Renal pelvis (tissue), 4 donors: ENCODE measurements around the gene SYT1. TPM values are rescaled to one million over a fixed set of nuclear protein-coding genes. Genes with fewer than 3 reads are reported as not detected.

ENCODE experiments used
- DNase-seq: peaks from one replicate; pipeline ENCODE4 v3.0.0-alpha.2; 2013
- polyA plus RNA-seq, 3 donors: library from polyadenylated mRNA; unstranded; fragments of 120-200 nt; gene quantifications; one replicate each; pipeline ENCODE4 v1.2.1, GENCODE V29; 2013; ENCODE audit not compliant: insufficient read length in 3 of 3

The SYT1 gene
- polyA plus RNA-seq, 3 donors: 16.4 to 19.0 (median 17.3) TPM

DNA sequence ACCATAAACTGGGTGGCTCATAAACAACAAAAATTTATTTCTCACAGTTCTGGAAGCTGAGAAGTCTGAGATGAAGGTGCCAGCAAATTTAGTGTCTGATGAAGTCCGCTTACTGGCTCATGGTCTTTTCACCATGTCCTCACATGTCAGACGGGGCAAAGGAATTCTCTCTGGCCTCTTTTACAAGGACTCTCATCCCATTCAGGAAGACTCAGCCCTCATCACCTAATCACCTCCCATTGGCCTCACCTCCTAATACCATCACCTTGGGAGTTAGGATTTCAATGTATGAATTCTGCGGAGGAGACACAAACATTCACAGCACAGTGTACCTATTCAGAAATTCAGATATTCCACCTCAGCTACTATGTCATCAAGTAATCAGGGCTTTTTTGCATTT is 468.6 kb downstream of the SYT1 start:
- DNase-seq: no peak

DNA sequence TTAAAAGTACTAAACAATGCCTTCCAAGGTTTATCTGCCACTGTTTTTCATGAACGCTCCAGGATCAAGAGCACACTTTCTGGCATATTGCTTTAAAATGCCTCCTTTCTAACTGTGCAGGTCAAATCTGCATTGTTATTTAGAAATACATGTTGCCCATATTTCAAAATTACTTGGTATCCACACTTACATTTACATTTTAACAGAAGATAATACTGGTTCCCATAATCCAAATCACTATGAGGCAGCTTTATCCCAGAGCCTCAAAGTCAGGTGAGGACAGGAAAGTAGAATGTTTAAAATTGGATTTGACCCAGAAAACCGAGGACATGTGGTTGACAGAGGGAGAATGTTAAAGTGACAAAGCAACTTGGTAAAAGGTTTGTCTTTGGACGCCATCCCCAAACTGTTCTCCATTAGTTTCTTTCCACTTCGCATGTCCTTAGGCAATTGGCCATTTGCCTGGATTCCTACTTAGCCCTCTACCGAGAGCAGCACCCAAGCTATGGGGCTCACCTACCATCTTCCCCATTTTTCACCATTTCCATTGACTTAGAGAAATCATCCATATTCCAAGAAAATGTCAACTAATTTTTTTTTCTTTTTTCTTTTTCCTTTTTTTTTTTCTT is 473.2 kb downstream of the SYT1 start:
- no peak for DNase-seq

GRCh38 chr12:79344855-79345847 is 480.6 kb downstream of the SYT1 start:
- peak; percentile 20 for DNase-seq

DNA sequence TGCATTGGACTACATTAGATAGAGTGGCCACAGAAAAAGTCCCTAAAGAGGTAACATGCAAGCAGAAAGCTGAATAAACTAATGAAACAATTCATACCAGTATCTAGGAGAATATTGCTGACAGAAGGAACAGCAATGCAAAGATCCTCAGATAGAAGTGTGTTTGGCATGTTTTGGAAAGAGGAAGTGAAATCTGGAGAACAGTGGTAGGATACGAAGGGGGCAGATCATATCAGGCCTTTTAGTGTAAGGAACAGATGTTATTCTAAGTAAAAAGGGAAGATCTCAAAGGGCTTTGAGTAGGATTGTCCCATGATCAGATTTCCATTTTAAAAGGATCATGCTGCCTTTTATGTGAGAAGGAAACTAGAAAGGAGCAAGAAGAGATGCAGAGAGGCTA is 483.3 kb downstream of the SYT1 start:
- DNase-seq: no peak

DNA sequence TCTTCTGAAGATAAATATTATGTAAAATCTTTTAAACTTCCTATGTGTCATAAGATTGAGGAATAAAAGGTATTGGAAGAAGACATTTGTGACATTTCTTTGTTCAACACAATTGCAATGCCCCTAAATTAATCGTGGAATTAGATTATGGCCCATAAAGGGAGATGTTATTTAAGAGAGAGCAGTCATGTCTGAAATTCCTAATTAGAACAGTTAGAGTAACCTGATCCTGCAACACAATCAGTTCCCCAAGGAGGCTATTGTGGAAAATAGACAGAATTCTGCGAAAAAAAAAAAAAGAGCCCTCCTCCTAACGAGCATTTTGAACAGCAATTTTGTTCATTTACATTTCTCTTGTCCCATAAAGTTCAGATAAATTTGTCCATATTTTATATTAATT is 486.7 kb downstream of the SYT1 start:
- peak; percentile 8 for DNase-seq

DNA sequence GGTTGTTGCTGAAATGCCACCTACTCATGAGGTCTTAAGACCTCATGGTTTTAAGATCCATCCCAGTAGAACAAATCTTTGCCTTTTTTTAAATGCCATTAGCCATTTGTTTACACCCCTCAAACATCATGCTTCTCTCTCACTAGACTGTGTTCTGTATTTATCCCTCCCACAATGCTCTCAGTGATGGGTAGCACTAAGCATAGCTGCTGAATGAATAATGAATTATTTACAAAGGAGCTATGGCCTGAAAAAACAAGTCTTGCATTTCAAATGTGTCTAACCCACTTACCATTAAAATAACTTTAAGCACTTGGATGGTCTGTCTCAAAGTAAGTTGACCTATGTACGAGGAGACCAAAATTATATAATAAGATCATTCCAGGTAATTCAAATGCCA is 491.6 kb downstream of the SYT1 start:
- DNase-seq: no peak

DNA sequence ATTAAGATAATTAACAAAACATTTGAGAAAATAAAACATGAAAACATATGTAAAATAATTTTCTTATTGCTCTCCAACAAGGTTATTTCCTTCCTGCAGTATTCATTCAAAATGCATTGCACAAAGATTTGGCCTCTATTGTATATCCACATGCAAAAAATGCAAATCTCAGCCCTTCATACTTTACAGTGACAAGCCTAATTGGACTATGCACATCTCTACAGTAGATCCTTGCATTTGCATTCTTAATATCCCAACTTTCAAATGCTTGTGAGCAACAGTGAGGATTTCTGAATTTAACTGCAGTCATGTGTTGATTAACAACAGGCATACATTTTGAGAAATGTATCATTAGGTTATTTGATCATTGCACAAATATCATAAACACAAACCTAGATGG is 492.5 kb downstream of the SYT1 start:
- DNase-seq: no peak

- DNase-seq: no peak
Measured at GRCh38 chr12:79358716-79359300, 494.2 kb downstream of the SYT1 start.

DNA sequence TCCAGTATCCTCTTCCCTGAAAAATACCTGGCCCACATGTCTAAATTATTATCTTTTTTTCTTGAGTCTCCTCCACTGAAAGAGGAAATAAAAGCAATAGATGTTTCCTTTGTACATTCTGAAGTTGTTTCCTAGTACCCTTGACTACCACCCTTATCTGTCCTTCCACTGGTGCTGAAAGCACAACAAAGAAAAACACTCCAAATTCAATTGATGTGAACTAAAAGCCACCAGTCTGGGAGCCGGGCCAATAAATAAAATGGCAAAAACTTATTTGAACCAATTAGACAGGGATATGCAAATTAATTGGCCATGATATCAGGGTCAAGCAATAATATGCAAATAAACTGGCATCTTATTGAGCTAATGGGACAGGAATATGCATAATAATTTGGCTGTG is 495.7 kb downstream of the SYT1 start:
- no peak for DNase-seq

- no peak for DNase-seq
Measured at GRCh38 chr12:79360936-79361335, 496.4 kb downstream of the SYT1 start.

GRCh38 chr12:79364197-79364596 is 499.6 kb downstream of the SYT1 start:
- no peak for DNase-seq

DNA sequence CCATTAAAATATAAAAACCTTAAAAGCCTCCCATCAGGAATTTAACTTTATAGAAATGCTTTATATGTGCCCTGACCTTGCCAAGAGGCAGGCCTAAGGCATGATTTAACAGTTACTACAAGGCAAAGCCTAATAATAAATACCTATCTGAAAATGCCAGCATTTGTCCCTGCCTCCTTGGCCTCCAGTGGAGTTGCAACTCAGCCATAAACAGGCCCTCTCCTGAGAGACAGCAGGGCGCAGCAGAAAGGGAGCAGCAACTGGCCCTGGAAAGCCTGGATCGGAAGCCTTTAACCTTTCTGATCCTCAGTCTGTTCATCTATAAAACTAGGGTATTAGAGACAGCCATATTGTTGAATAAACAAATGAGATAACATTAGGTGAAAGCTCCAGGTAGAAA is 501.8 kb downstream of the SYT1 start:
- no peak for DNase-seq

DNA sequence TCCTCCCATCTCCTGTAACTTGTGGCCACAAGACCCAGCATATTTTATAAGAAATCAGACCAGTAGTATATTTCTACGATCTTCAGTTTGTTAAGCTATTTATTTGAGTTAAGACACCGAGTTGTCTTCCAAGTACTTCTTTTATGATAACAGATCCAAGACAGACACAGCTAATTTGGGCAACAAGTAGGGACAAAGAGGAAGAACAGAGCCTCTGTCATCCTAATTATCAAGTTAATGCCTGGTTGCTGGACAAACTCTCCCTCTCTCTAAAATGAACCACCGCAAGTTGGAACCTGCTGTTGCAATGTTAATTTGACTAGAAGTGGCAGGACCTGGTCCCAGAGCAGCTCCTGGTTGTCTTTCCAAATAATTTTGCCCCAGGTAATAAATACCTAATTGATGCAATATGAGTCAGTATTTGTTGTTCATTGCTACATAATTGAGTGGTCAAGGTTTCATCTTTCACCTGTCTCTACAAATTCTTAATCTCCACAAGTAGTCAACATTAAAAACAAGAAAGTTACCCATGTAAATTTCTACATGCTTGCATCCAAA is 502.5 kb downstream of the SYT1 start:
- no peak for DNase-seq

GRCh38 chr12:79370021-79370420 is 505.4 kb downstream of the SYT1 start:
- DNase-seq: peak; percentile 3

DNA sequence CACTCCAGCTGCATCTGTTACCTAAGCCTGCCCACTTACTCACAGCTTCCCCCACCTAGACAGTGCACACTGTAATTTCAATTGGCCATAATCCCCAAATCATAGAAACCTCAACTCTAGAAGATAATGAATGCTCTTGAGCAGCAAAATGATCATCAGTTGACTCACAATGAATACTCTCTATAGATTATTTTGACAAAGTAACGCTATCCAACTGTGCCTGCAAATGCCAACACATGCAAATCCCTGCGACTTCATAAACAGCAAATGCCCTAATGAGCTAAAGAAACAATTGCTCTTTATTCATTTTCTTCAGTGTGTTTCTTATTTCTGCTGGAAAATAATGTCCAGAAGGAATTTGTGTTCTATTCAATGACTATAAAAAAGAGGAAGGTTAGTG is 506.7 kb downstream of the SYT1 start:
- DNase-seq: no peak

- no peak for DNase-seq
Measured at GRCh38 chr12:79373896-79374499, 509.4 kb downstream of the SYT1 start.

GRCh38 chr12:79374545-79374944 is 510.0 kb downstream of the SYT1 start:
- DNase-seq: no peak

DNA sequence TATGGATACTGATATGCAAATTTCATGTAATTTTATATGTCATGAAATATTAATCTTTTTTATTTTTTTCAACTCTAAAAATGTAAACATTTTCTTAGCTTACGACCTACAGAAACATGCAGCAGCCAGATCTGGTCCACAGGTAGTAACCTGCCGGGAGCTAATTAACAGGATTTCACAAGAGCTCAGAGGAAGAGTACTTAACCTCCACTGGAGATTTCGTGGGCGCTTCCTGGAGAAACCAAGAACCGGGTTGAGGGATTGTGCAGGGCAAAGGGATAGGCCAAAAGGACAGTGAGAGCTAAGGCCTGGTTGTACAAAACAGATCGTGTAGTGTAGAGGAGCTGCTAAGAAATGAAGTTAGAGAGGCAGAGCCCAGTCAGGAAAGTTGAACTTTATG is 510.5 kb downstream of the SYT1 start:
- no peak for DNase-seq

GRCh38 chr12:79378496-79378895 is 513.9 kb downstream of the SYT1 start:
- DNase-seq: no peak

- DNase-seq: no peak
Measured at GRCh38 chr12:79380402-79380801, 515.8 kb downstream of the SYT1 start.

GRCh38 chr12:79381248-79382208 is 517.0 kb downstream of the SYT1 start:
- no peak for DNase-seq
